Right kidney (tissue), 1 donor: ENCODE data around the gene TNFRSF9.

Experiments
- DNase-seq: peaks from one replicate; pipeline ENCODE4 v3.0.0-alpha.2; 2016

Gene TNFRSF9

GRCh38 chr1:7869136-7869920 is 71.3 kb downstream of the TNFRSF9 start:
- no peak for DNase-seq

- DNase-seq = no peak
Observed at GRCh38 chr1:7868070-7868780, 72.4 kb downstream of the TNFRSF9 start.

- no peak for DNase-seq
Observed at GRCh38 chr1:7865978-7866377, 74.7 kb downstream of the TNFRSF9 start.
